Measurements from ENCODE around the gene STARD3.

DNA sequence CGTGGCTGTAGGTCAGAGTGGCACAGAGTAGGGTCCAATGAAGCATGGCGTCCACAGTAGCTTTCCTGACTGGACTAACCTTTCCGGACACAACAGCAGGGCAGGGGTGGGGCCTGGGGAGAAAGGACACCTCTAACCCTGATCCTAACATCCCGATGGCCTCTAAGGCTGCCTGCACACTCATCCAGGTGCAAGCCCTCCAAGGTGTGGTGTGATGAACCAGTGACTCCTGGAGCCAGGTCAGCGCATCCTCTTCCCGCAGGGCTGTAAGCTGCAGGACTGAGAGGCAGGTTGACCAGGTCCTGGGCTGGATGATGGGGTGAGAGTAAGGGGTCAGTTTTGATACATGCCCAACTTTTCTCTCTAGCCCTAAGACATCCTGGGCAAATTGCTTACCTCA lies 59.8 kb downstream of the STARD3 start:
- TF ChIP-seq CTCF (IDR thresholded peaks at IDR 0.05) (no peak), EP300 (IDR thresholded peaks at IDR 0.05) (no peak)

Measured in ovary (tissue), 3 donors.